GM10266 (cell line): ENCODE results near the gene KEAP1.

ENCODE experiments used
- DNase-seq: peaks from one replicate; pipeline ENCODE4 v3.0.0; 2012; ENCODE audit errors: extremely low spot score
- CTCF ChIP-seq: IDR thresholded peaks from 2 replicates; pipeline ENCODE4 v1.5.1; 2012; ENCODE audit warnings: mild to moderate bottlenecking, low read depth; ENCODE audit not compliant: control insufficient read depth, insufficient read depth; ENCODE audit errors: missing control alignments

The KEAP1 gene

GRCh38 chr19:10505583-10506229 is 2.5 kb upstream of the KEAP1 start:
- peak; percentile 80 for DNase-seq
- TF ChIP-seq CTCF: peak; percentile 75

GRCh38 chr19:10502524-10503001 is 593 bp downstream of the KEAP1 start:
- DNase-seq: peak; percentile 98
- no peak for TF ChIP-seq CTCF

GRCh38 chr19:10501971-10502523 is 1.1 kb downstream of the KEAP1 start:
- peak; percentile 76 for DNase-seq

DNA sequence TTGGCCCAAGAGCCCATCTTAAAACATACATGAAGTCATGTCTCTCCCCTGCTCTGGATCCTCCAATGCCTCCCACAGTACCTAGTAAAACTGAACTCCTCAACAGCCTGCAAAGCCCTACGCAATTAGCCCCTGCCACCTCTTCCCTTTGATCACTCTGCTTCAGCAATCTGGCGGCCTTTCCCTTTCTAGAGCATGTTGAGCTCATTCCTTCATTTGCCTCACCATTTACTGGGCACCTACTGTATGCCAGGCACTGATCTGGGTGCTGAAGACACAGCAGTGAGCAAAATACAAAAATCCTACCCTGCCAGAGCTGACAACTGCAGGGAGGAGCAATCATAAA is 2.9 kb downstream of the KEAP1 start:
- DNase-seq: peak; percentile 8
- TF ChIP-seq CTCF: no peak

More at GRCh38 chr19:10501971-10502523, 1.1 kb downstream of the KEAP1 start:
- no peak for TF ChIP-seq CTCF

DNA sequence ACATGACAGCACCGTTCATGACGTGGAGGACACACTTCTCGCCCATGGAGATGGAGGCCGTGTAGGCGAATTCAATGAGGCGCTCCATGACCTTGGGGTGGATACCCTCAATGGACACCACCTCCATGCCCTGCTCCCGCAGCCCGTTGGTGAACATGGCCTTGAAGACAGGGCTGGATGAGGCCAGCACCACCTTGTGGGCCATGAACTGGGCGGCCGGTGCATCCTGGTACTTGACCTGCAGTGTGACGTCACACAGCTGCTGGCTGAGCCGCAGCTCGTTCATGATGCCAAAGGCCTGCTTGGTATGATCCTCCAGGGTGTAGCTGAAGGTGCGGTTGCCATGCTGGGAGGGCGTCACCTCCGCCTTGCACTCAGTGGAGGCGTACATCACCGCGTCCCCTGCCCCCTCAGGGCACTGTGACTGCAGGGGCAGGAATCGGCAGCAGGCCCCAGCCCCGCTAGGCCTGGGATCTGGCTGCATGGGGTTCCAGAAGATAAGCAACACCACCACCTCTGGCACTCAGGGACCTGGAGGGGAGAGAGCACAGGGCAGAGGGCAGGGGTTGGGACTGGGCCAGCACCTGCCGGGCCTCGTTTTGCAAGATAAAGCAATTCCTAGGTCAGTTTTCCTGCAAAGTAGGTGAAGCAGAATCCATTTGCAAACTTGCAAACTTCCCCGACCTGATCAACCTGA is 3.5 kb downstream of the KEAP1 start:
- DNase-seq: no peak
- no peak for TF ChIP-seq CTCF

DNA sequence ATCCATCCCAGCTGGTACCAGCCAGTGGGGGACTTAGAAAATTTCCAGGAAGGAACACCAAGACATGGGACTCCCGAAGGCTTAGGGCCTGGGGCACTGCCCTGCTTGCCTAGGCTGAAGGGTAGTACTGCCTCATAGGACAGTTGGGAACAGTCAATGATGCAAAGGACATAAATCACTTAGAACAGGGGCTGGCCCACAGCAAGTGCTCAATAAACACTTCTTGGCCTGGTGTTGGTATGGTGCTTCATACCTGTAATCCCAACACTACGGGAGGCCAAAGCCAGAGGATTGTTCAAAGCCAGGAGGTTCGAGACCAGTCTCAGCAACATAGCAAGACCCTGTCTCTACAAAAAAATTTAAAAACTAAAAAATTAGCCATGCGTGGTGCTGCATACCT is 5.8 kb downstream of the KEAP1 start:
- DNase-seq: no peak
- TF ChIP-seq CTCF: no peak

DNA sequence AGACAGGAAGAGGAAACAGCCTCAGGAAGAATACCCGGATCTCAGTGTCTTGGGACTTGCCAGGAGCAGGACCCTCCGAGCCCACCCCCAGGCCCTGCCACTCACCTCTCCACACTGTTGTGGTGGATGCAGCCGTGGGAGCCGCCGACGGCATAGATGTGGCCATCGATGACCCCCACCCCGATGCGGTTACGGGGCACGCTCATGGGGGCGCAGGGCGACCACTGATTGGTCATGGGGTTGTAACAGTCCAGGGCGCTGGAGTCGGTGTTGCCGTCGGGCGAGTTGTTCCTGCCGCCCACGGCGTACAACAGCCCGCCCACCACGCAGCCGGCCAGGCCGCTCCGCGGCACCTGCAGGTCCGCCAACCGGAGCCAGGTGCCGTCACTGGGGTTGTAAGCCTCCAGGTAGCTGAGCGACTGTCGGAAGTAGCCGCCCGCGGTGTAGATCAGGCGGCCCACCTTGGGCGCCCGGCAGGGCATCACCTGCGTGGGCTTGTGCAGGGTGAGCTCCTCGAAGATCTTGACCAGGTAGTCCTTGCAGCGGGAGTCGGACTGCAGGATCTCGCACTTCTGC is 11.6 kb downstream of the KEAP1 start:
- TF ChIP-seq CTCF: no peak
- no peak for DNase-seq
